ENCODE data around the gene SMARCA5.

Gene SMARCA5

DNA sequence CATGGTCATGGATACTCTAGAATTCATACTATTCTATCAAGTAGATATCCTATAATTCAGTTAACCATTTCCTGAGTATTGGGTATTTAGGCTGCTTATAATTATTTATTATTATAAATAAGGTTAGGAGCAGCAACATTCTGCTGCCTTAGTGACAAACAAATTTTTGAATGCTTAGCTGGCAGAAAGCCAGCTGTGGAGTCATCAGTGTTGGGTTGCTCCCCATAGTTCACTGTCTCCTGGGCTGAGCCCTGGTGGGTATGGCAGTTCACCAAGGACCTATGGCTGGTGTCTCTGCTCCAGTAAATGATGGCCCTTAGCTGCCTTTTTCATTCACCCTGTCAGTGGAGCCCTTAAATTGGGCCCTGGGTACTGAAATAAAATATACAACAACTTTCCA, 61.8 kb downstream of the SMARCA5 start:
- Histone ChIP-seq H3K4me3 (replicated peaks; ENCODE audit: insufficient read depth, low read length) (no peak overlapping the region), H3K27me3 (ENCODE audit: insufficient read depth, poor library complexity, severe bottlenecking) (no peaks in the 10 kb centered on the region), H3K27ac (replicated peaks) (no peak overlapping the region)
- no peak for DNase-seq (ENCODE audit: low read depth in 1 of 2, low spot score in 1 of 2)
- TF ChIP-seq GABPA (IDR thresholded peaks at IDR 0.05; ENCODE audit: low read depth) (no peak), CTCF (IDR thresholded peaks at IDR 0.05; ENCODE audit: insufficient read depth, low read length) (no peak), REST (IDR thresholded peaks at IDR 0.05; ENCODE audit: insufficient replicate concordance, low read depth) (no peak), POLR2AphosphoS5 (IDR thresholded peaks at IDR 0.05; ENCODE audit: low read depth) (no peak), SPI1 (IDR thresholded peaks at IDR 0.05; ENCODE audit: borderline replicate concordance, low read depth) (no peak)

DNA sequence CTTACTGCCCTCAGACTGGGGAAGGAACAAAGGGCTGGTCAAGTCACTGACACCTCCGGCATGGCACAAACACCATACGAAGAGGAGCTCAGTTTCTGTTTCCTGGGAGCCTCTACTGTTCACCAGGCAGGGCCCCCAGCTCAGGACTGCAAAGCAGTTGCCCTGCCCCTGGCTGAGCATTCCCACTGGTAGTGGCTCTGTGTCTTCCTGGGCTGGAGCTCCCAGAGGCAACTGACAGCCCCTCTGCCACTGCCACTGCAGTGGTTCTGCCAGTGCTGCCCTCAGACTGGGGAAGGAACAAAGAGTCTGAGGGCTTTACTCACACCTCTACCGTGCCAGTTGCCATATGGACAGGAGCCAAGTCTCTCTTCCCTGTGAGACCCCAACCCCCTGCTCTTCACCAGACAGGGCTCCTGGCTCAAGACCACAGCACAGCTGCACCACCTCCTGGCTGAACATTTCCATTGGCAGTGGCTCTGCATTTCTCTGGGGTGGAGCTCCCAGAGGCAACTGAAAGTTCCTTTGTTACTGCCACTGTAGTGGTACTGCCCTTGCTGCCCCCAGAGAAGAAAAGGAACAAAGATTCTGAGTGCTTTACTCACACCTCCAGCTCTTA, 67.9 kb downstream of the SMARCA5 start:
- TF ChIP-seq REST (IDR thresholded peaks at IDR 0.05; ENCODE audit: insufficient replicate concordance, low read depth): no peak
- no peak for TF ChIP-seq SPI1 (IDR thresholded peaks at IDR 0.05; ENCODE audit: borderline replicate concordance, low read depth)
- no peak for TF ChIP-seq POLR2AphosphoS5 (IDR thresholded peaks at IDR 0.05; ENCODE audit: low read depth)
- no peak for TF ChIP-seq CTCF (IDR thresholded peaks at IDR 0.05; ENCODE audit: insufficient read depth, low read length)
- TF ChIP-seq GABPA (IDR thresholded peaks at IDR 0.05; ENCODE audit: low read depth): no peak
- no peaks in the 10 kb centered on the region for H3K27me3 ChIP-seq (ENCODE audit: insufficient read depth, poor library complexity, severe bottlenecking)
- H3K4me3 ChIP-seq (replicated peaks; ENCODE audit: insufficient read depth, low read length): no peak overlapping the region
- DNase-seq (ENCODE audit: low read depth in 1 of 2, low spot score in 1 of 2): no peak
- no peak overlapping the region for H3K27ac ChIP-seq (replicated peaks)

DNA sequence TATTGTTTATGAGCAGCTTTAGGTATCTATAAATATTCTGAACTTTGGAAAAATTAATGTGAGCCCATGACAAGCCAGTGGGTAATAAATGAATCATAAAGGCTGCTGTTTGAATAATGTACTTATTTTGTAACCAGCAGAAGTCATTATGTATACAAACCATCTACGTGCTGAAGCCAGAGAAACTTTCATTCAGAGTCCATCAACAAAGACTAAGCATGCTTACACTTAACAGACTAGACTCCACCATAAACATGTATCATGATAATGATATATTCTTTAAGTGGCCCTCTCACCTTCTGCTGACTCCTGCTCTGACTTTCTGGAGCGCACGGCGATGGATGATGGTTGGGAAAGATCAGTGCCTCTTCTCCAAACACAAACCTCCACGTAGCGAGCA, 72.0 kb downstream of the SMARCA5 start:
- Histone ChIP-seq H3K4me3 (replicated peaks; ENCODE audit: insufficient read depth, low read length) (no peak overlapping the region), H3K27ac (replicated peaks) (no peak overlapping the region), H3K27me3 (ENCODE audit: insufficient read depth, poor library complexity, severe bottlenecking) (no peaks in the 10 kb centered on the region)
- TF ChIP-seq CTCF (IDR thresholded peaks at IDR 0.05; ENCODE audit: insufficient read depth, low read length) (no peak), SPI1 (IDR thresholded peaks at IDR 0.05; ENCODE audit: borderline replicate concordance, low read depth) (no peak), REST (IDR thresholded peaks at IDR 0.05; ENCODE audit: insufficient replicate concordance, low read depth) (no peak), POLR2AphosphoS5 (IDR thresholded peaks at IDR 0.05; ENCODE audit: low read depth) (no peak)
- no peak for DNase-seq (ENCODE audit: low read depth in 1 of 2, low spot score in 1 of 2)

Measured in HL-60 (cell line).